HEK293 (cell line): ENCODE measurements around the gene IQGAP3.

Experiments
- CTCF ChIA-PET: fragments of 350-600 bp; formaldehyde crosslinking; extraction: SDS; loops from one replicate; lab custom pipeline; 2021; ENCODE audit warnings: antibody characterized with exemption; lab: Yijun Ruan, JAX
- POLR2A ChIA-PET: fragments of 300-600 bp; formaldehyde crosslinking; extraction: SDS; loops from one replicate; lab custom pipeline; 2020; ENCODE audit warnings: antibody characterized with exemption, inconsistent platforms; lab: Yijun Ruan, JAX
- H3K27ac ChIP-seq: fragments of 200-500 bp; sonication (Bioruptor generic); 2 replicates; pipeline ENCODE4 v1.5.1; 2014; ENCODE audit warnings: low read depth, low read length, control low read depth, inconsistent platforms; ENCODE audit errors: extremely low read depth
- H3K36me3 ChIP-seq, 2 experiments: fragments of 200-500 bp in 1 of 2; sonication (Bioruptor generic) in 1 of 2; 1 replicate in 1 of 2; 2 replicates in 1 of 2; pipeline ENCODE4 v1.5.1; 2014 to 2017; ENCODE audit warnings: inconsistent platforms in 2 of 2, low read length in 2 of 2; ENCODE audit not compliant: control insufficient read depth in 2 of 2, insufficient read depth in 1 of 2
- H3K4me1 ChIP-seq: fragments of 200-500 bp; sonication (Bioruptor generic); 2 replicates; pipeline ENCODE4 v1.5.1; 2014; ENCODE audit warnings: mild to moderate bottlenecking, low read length, inconsistent platforms; ENCODE audit not compliant: control insufficient read depth, insufficient read depth
- H3K4me3 ChIP-seq: 2 replicates; pipeline ENCODE4 v1.5.1; 2011; ENCODE audit warnings: low read depth, mild to moderate bottlenecking, control low read depth, low read length, moderate library complexity
- H3K9me3 ChIP-seq: fragments of 200-500 bp; sonication (Bioruptor generic); 2 replicates; pipeline ENCODE4 v1.5.1; 2014; ENCODE audit warnings: low read depth, low read length, inconsistent platforms; ENCODE audit not compliant: control insufficient read depth, insufficient read depth
- EGR2 ChIP-seq: fragments of 450-650 bp; formaldehyde crosslinking; IDR thresholded peaks from 2 replicates; pipeline ENCODE4 v1.5.1; 2016; ENCODE audit warnings: low read depth, missing biosample characterization, missing genetic modification characterization
- KLF1 ChIP-seq: fragments of 450-650 bp; formaldehyde crosslinking; IDR thresholded peaks from 2 replicates; pipeline ENCODE4 v1.5.1; 2016; ENCODE audit warnings: missing biosample characterization, missing genetic modification characterization
- KLF17 ChIP-seq: fragments of 450-650 bp; formaldehyde crosslinking; IDR thresholded peaks from 2 replicates; pipeline ENCODE4 v1.5.1; 2016; ENCODE audit warnings: missing biosample characterization, missing genetic modification characterization
- PRDM1 ChIP-seq: fragments of 450-650 bp; formaldehyde crosslinking; IDR thresholded peaks from 2 replicates; pipeline ENCODE4; 2016; ENCODE audit warnings: missing biosample characterization, missing genetic modification characterization
- SCRT2 ChIP-seq: fragments of 450-650 bp; formaldehyde crosslinking; IDR thresholded peaks from 2 replicates; pipeline ENCODE4 v1.5.1; 2016; ENCODE audit warnings: missing biosample characterization, missing genetic modification characterization
- ZNF10 ChIP-seq: fragments of 450-650 bp; formaldehyde crosslinking; IDR thresholded peaks from 2 replicates; pipeline ENCODE4 v1.5.1; 2017; ENCODE audit warnings: missing biosample characterization, missing genetic modification characterization
- ZNF133 ChIP-seq: fragments of 450-650 bp; formaldehyde crosslinking; IDR thresholded peaks from 2 replicates; pipeline ENCODE4 v1.5.1; 2016; ENCODE audit warnings: missing biosample characterization, missing genetic modification characterization
- ZNF138 ChIP-seq: fragments of 450-650 bp; formaldehyde crosslinking; IDR thresholded peaks from 2 replicates; pipeline ENCODE4 v1.5.1; 2016; ENCODE audit warnings: missing biosample characterization, missing genetic modification characterization, borderline replicate concordance
- ZNF221 ChIP-seq: fragments of 450-650 bp; formaldehyde crosslinking; IDR thresholded peaks from 2 replicates; pipeline ENCODE4 v1.5.1; 2017; ENCODE audit warnings: missing biosample characterization, missing genetic modification characterization, borderline replicate concordance
- ZNF48 ChIP-seq: fragments of 450-650 bp; formaldehyde crosslinking; IDR thresholded peaks from 2 replicates; pipeline ENCODE4 v1.5.1; 2016; ENCODE audit warnings: missing biosample characterization, missing genetic modification characterization
- ZNF596 ChIP-seq: fragments of 450-650 bp; IDR thresholded peaks from 2 replicates; pipeline ENCODE4 v1.5.0; 2018; ENCODE audit warnings: missing biosample characterization, mild to moderate bottlenecking, missing genetic modification characterization, moderate library complexity
- ZNF600 ChIP-seq: fragments of 450-650 bp; formaldehyde crosslinking; IDR thresholded peaks from 2 replicates; pipeline ENCODE4 v1.5.1; 2016; ENCODE audit warnings: missing biosample characterization, missing genetic modification characterization
- ZNF623 ChIP-seq: fragments of 450-650 bp; formaldehyde crosslinking; IDR thresholded peaks from 2 replicates; pipeline ENCODE4 v1.5.1; 2016; ENCODE audit warnings: missing biosample characterization, missing genetic modification characterization
- ZNF677 ChIP-seq: fragments of 450-650 bp; IDR thresholded peaks from 2 replicates; pipeline ENCODE4 v1.5.0; 2018; ENCODE audit warnings: missing biosample characterization, mild to moderate bottlenecking, missing genetic modification characterization, moderate library complexity
- ZNF701 ChIP-seq: fragments of 450-650 bp; formaldehyde crosslinking; IDR thresholded peaks from 2 replicates; pipeline ENCODE4 v1.5.1; 2016; ENCODE audit warnings: missing biosample characterization, missing genetic modification characterization
- ZNF768 ChIP-seq: fragments of 450-650 bp; formaldehyde crosslinking; IDR thresholded peaks from 2 replicates; pipeline ENCODE4 v1.5.1; 2018; ENCODE audit warnings: missing biosample characterization, mild to moderate bottlenecking, missing genetic modification characterization
- ZNF776 ChIP-seq: fragments of 450-650 bp; formaldehyde crosslinking; IDR thresholded peaks from 2 replicates; pipeline ENCODE4 v1.5.0; 2017; ENCODE audit warnings: missing biosample characterization, missing genetic modification characterization, borderline replicate concordance
- TF ChIP-seq, protein P1 (sequence below): fragments of 450-650 bp; formaldehyde crosslinking; IDR thresholded peaks from 2 replicates; pipeline ENCODE4 v1.5.1; 2016; ENCODE audit warnings: missing biosample characterization, missing genetic modification characterization, low read depth
- TF ChIP-seq, protein P2 (sequence below): fragments of 450-650 bp; formaldehyde crosslinking; conservative IDR thresholded peaks from 2 replicates; pipeline ENCODE4 v1.5.1; 2016; ENCODE audit warnings: low read depth, missing biosample characterization, missing genetic modification characterization
- TF ChIP-seq, protein P3 (sequence below): fragments of 450-650 bp; formaldehyde crosslinking; IDR thresholded peaks from 2 replicates; pipeline ENCODE4 v1.5.1; 2016; ENCODE audit warnings: missing biosample characterization, missing genetic modification characterization

IQGAP3 gene

GRCh38 chr1:156508955-156509234 is 63.5 kb downstream of the IQGAP3 start:
- CTCF ChIA-PET = interaction anchor here (0.6 to 1.1 kb wide), 3 partner anchors 51 to 477 kb away, joined by 3 read pairs; no protein-coding TSS in a partner anchor
- no peaks in the 10 kb centered on the region for H3K36me3 ChIP-seq
- POLR2A ChIA-PET = interaction anchor here (0.6 to 1.2 kb wide), 2 partner anchors 12 to 41 kb away, joined by 4 read pairs; no protein-coding TSS in a partner anchor
- no peaks in the 10 kb centered on the region for H3K4me1 ChIP-seq
- no peak overlapping the region for H3K27ac ChIP-seq
- TF ChIP-seq EGR2 (tag by site-specific recombination) (no peak), SCRT2 (tag by site-specific recombination) (no peak), ZNF701 (no peak), ZNF677 (tag by site-specific recombination) (no peak), ZNF221 (tag by site-specific recombination) (no peak), ZNF776 (tag by site-specific recombination) (no peak), ZNF596 (tag by site-specific recombination) (no peak), ZNF133 (no peak), KLF17 (no peak), ZNF10 (tag by site-specific recombination) (no peak), KLF1 (no peak), PRDM1 (tag by site-specific recombination) (no peak)
- TF ChIP-seq, protein P1, sequence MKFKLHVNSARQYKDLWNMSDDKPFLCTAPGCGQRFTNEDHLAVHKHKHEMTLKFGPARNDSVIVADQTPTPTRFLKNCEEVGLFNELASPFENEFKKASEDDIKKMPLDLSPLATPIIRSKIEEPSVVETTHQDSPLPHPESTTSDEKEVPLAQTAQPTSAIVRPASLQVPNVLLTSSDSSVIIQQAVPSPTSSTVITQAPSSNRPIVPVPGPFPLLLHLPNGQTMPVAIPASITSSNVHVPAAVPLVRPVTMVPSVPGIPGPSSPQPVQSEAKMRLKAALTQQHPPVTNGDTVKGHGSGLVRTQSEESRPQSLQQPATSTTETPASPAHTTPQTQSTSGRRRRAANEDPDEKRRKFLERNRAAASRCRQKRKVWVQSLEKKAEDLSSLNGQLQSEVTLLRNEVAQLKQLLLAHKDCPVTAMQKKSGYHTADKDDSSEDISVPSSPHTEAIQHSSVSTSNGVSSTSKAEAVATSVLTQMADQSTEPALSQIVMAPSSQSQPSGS (tag by site-specific recombination) = no peak
- TF ChIP-seq, protein P2, sequence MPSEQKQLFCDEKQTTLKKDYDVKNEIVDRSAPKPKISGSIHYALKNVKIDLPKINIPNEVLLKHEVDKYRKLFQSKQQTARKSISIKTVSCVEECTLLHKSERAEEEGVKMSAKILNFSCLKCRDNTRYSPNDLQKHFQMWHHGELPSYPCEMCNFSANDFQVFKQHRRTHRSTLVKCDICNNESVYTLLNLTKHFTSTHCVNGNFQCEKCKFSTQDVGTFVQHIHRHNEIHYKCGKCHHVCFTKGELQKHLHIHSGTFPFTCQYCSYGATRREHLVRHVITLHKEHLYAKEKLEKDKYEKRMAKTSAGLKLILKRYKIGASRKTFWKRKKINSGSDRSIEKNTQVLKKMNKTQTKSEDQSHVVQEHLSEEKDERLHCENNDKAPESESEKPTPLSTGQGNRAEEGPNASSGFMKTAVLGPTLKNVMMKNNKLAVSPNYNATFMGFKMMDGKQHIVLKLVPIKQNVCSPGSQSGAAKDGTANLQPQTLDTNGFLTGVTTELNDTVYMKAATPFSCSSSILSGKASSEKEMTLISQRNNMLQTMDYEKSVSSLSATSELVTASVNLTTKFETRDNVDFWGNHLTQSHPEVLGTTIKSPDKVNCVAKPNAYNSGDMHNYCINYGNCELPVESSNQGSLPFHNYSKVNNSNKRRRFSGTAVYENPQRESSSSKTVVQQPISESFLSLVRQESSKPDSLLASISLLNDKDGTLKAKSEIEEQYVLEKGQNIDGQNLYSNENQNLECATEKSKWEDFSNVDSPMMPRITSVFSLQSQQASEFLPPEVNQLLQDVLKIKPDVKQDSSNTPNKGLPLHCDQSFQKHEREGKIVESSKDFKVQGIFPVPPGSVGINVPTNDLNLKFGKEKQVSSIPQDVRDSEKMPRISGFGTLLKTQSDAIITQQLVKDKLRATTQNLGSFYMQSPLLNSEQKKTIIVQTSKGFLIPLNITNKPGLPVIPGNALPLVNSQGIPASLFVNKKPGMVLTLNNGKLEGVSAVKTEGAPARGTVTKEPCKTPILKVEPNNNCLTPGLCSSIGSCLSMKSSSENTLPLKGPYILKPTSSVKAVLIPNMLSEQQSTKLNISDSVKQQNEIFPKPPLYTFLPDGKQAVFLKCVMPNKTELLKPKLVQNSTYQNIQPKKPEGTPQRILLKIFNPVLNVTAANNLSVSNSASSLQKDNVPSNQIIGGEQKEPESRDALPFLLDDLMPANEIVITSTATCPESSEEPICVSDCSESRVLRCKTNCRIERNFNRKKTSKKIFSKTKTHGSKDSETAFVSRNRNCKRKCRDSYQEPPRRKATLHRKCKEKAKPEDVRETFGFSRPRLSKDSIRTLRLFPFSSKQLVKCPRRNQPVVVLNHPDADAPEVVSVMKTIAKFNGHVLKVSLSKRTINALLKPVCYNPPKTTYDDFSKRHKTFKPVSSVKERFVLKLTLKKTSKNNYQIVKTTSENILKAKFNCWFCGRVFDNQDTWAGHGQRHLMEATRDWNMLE (tag by site-specific recombination) = no peak
- no peaks in the 10 kb centered on the region for H3K9me3 ChIP-seq
- no peak overlapping the region for H3K4me3 ChIP-seq

DNA sequence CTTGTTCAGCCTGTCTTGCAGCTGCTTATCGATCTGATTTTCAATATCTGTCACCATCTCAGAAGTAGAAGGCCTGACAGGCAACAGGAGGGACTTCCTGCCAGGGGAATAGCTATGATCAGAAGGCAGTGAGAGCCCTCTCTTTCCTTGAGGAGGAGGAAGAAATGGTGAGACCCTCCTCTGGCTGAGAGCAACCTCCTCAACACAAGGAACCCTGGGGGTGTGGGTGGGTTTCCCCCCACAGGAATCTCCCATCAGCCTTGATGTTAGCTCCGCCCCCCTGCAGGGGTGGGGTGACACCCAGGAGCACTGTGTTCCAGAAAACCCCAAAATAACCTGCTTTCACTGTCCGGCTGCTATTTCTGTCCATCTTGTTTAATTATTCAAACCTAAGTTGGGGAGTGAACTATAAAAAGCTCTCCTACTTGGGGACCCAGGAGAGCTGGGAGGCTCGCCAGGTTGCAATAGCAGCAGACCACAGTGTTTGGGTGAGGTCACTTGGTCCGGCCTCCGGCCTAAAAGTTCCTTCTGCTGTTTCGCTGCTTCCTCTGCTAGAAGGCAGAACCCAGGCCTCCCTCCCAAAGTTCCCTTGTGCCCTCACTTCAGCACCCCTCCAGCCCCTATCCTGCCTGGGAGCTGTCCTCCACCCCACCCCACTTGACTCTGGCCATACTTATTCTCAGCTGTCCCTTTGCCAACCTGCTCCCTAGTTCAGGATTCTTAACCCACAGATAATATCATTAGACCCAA is 64.0 kb downstream of the IQGAP3 start:
- POLR2A ChIA-PET = interaction anchor here (0.6 to 1.2 kb wide), 2 partner anchors 12 to 42 kb away, joined by 4 read pairs; no protein-coding TSS in a partner anchor

More for the DNA sequence above, 64.0 kb downstream of the IQGAP3 start:
- CTCF ChIA-PET = interaction anchor here (0.6 to 0.9 kb wide), 3 partner anchors 14 to 477 kb away, joined by 3 read pairs; no protein-coding TSS in a partner anchor
- Histone ChIP-seq H3K9me3 (no peaks in the 10 kb centered on the region), H3K4me1 (no peaks in the 10 kb centered on the region), H3K36me3 (no peaks in the 10 kb centered on the region), H3K27ac (no peak overlapping the region), H3K4me3 (no peak overlapping the region)
- no peak for TF ChIP-seq ZNF768 (tag by site-specific recombination)
- TF ChIP-seq EGR2 (tag by site-specific recombination) = 0 out of 2 replicates have a peak, but pooled peaks have one; percentile 8
- TF ChIP-seq ZNF138 (tag by site-specific recombination) = no peak
- no peak for TF ChIP-seq ZNF600
- TF ChIP-seq ZNF623 (tag by site-specific recombination) = no peak
- TF ChIP-seq, protein P3, sequence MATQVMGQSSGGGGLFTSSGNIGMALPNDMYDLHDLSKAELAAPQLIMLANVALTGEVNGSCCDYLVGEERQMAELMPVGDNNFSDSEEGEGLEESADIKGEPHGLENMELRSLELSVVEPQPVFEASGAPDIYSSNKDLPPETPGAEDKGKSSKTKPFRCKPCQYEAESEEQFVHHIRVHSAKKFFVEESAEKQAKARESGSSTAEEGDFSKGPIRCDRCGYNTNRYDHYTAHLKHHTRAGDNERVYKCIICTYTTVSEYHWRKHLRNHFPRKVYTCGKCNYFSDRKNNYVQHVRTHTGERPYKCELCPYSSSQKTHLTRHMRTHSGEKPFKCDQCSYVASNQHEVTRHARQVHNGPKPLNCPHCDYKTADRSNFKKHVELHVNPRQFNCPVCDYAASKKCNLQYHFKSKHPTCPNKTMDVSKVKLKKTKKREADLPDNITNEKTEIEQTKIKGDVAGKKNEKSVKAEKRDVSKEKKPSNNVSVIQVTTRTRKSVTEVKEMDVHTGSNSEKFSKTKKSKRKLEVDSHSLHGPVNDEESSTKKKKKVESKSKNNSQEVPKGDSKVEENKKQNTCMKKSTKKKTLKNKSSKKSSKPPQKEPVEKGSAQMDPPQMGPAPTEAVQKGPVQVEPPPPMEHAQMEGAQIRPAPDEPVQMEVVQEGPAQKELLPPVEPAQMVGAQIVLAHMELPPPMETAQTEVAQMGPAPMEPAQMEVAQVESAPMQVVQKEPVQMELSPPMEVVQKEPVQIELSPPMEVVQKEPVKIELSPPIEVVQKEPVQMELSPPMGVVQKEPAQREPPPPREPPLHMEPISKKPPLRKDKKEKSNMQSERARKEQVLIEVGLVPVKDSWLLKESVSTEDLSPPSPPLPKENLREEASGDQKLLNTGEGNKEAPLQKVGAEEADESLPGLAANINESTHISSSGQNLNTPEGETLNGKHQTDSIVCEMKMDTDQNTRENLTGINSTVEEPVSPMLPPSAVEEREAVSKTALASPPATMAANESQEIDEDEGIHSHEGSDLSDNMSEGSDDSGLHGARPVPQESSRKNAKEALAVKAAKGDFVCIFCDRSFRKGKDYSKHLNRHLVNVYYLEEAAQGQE (tag by site-specific recombination) = peak; percentile 71
- TF ChIP-seq ZNF48 (tag by site-specific recombination) = no peak
